ENCODE data around the gene SLC13A5.

- no peak for TF ChIP-seq CBFB (CRISPR knock-in tag; IDR thresholded peaks at IDR 0.05)
- TF ChIP-seq RAD21 (CRISPR knock-in tag; conservative IDR thresholded peaks at IDR 0.05 in 1 of 2, IDR thresholded peaks at IDR 0.05 in 1 of 2): no peak
- TF ChIP-seq ELF4 (CRISPR knock-in tag; IDR thresholded peaks at IDR 0.05): no peak
- no peak for TF ChIP-seq CC2D1A (IDR thresholded peaks at IDR 0.05)
Measured at GRCh38 chr17:6677158-6677831, 35.9 kb downstream of the SLC13A5 start.
